ENCODE measurements around the gene ARHGAP42.

ARHGAP42 gene

GRCh38 chr11:100800202-100800601 lies 113.1 kb downstream of the ARHGAP42 start:
- DNase-seq (ENCODE audit: low read depth), result no peak

GRCh38 chr11:100801225-100801999 lies 114.3 kb downstream of the ARHGAP42 start:
- DNase-seq (ENCODE audit: low read depth), result no peak

GRCh38 chr11:100805506-100806199 lies 118.6 kb downstream of the ARHGAP42 start:
- peak; percentile 48 for DNase-seq (ENCODE audit: low read depth)

- no peak for DNase-seq (ENCODE audit: low read depth)
Measured at GRCh38 chr11:100806296-100806695, 119.2 kb downstream of the ARHGAP42 start.

- peak; percentile 97 for DNase-seq (ENCODE audit: low read depth)
Measured at GRCh38 chr11:100808904-100809491, 121.9 kb downstream of the ARHGAP42 start.

GRCh38 chr11:100810146-100810545 lies 123.1 kb downstream of the ARHGAP42 start:
- peak; percentile 86 for DNase-seq (ENCODE audit: low read depth)

GRCh38 chr11:100810666-100811065 lies 123.6 kb downstream of the ARHGAP42 start:
- DNase-seq (ENCODE audit: low read depth), result no peak

GRCh38 chr11:100812517-100812916 lies 125.4 kb downstream of the ARHGAP42 start:
- no peak for DNase-seq (ENCODE audit: low read depth)

GRCh38 chr11:100815787-100816330 lies 128.8 kb downstream of the ARHGAP42 start:
- DNase-seq (ENCODE audit: low read depth), result no peak

GRCh38 chr11:100816823-100817222 lies 129.7 kb downstream of the ARHGAP42 start:
- DNase-seq (ENCODE audit: low read depth), result no peak

GRCh38 chr11:100817620-100818019 lies 130.5 kb downstream of the ARHGAP42 start:
- DNase-seq (ENCODE audit: low read depth), result no peak

- DNase-seq (ENCODE audit: low read depth), result no peak
Measured at GRCh38 chr11:100820621-100821020, 133.5 kb downstream of the ARHGAP42 start.

- DNase-seq (ENCODE audit: low read depth), result no peak
Measured at GRCh38 chr11:100821198-100821597, 134.1 kb downstream of the ARHGAP42 start.

- DNase-seq (ENCODE audit: low read depth), result no peak
Measured at GRCh38 chr11:100823360-100823759, 136.3 kb downstream of the ARHGAP42 start.

GRCh38 chr11:100824041-100824809 lies 137.1 kb downstream of the ARHGAP42 start:
- DNase-seq (ENCODE audit: low read depth), result no peak

GRCh38 chr11:100825626-100826025 lies 138.5 kb downstream of the ARHGAP42 start:
- DNase-seq (ENCODE audit: low read depth), result no peak

GRCh38 chr11:100827934-100828661 lies 141.0 kb downstream of the ARHGAP42 start:
- no peak for DNase-seq (ENCODE audit: low read depth)

GRCh38 chr11:100830274-100830673 lies 143.2 kb downstream of the ARHGAP42 start:
- DNase-seq (ENCODE audit: low read depth), result no peak

GRCh38 chr11:100830978-100831732 lies 144.1 kb downstream of the ARHGAP42 start:
- DNase-seq (ENCODE audit: low read depth), result no peak

- DNase-seq (ENCODE audit: low read depth), result no peak
Measured at GRCh38 chr11:100831929-100832494, 144.9 kb downstream of the ARHGAP42 start.

Measured in HS-5 (cell line).